ENCODE data around the gene VPS16. TPM values are rescaled to one million over a fixed set of nuclear protein-coding genes. Genes with fewer than 3 reads are reported as not detected.

Gene VPS16
- total and polyA plus RNA-seq, 7 donors, result 19.4 to 37.6 (median 21.6) TPM

- Histone ChIP-seq H3K9me3 (peaks cover 0 to 9% (median 0%) of the 10 kb centered on the region in 4 donors), H3K27me3 (peaks cover 0 to 37% (median 12%) of the 10 kb centered on the region in 3 donors), H3K27ac (no peak overlapping the region), H3K4me3 (no peak overlapping the region), H3K4me1 (peaks cover 0 to 6% (median 0%) of the 10 kb centered on the region in 4 donors), H3K36me3 (no peaks in the 10 kb centered on the region)
- TF ChIP-seq EP300 (IDR thresholded peaks at IDR 0.05), result no peak
- WGBS, 2 donors, result 94 to 98% methylated on average over 1 of the region's 1 CpG
- intact Hi-C loops (cut with DNase I), result no loop called here
- DNase-seq, result no peak
Observed at GRCh38 chr20:2814076-2814475, 26.5 kb upstream of the VPS16 start.

GRCh38 chr20:2814587-2815051, 25.9 kb upstream of the VPS16 start, which contains the start of gene C20orf141:
Gene C20orf141 (plus strand): TSS chr20:2814987. CDS start chr20:2815185, 198 bp downstream.
- Histone ChIP-seq H3K36me3 (no peaks in the 10 kb centered on the region), H3K4me1 (peaks cover 0 to 6% (median 0%) of the 10 kb centered on the region in 4 donors), H3K27ac (no peak within 1 kb of the TSS), H3K4me3 (no peak within 1 kb of the TSS), H3K9me3 (peaks cover 0 to 9% (median 0%) of the 10 kb centered on the region in 4 donors), H3K27me3 (peaks cover 0 to 39% (median 15%) of the 10 kb centered on the region in 3 donors)
- 36 to 50% methylated on average over 5 of the region's 5 CpGs for WGBS, 2 donors
- no peak for DNase-seq
- TF ChIP-seq POLR2AphosphoS5 (IDR thresholded peaks at IDR 0.05) (peak in 1 of 4 donors; percentile 47), POLR2A (IDR thresholded peaks at IDR 0.05) (no peak)
- intact Hi-C loops (cut with DNase I), result no loop called here

GRCh38 chr20:2815242-2815900, 25.2 kb upstream of the VPS16 start:
- intact Hi-C loops (cut with DNase I), result no loop called here
- peaks cover 0 to 47% (median 20%) of the 10 kb centered on the region in 3 donors for H3K27me3 ChIP-seq
- no peak for TF ChIP-seq POLR2AphosphoS5 (IDR thresholded peaks at IDR 0.05)
- TF ChIP-seq EP300 (IDR thresholded peaks at IDR 0.05), result no peak
- no peak for TF ChIP-seq POLR2A (IDR thresholded peaks at IDR 0.05)
- TF ChIP-seq, protein P1, sequence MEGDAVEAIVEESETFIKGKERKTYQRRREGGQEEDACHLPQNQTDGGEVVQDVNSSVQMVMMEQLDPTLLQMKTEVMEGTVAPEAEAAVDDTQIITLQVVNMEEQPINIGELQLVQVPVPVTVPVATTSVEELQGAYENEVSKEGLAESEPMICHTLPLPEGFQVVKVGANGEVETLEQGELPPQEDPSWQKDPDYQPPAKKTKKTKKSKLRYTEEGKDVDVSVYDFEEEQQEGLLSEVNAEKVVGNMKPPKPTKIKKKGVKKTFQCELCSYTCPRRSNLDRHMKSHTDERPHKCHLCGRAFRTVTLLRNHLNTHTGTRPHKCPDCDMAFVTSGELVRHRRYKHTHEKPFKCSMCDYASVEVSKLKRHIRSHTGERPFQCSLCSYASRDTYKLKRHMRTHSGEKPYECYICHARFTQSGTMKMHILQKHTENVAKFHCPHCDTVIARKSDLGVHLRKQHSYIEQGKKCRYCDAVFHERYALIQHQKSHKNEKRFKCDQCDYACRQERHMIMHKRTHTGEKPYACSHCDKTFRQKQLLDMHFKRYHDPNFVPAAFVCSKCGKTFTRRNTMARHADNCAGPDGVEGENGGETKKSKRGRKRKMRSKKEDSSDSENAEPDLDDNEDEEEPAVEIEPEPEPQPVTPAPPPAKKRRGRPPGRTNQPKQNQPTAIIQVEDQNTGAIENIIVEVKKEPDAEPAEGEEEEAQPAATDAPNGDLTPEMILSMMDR (IDR thresholded peaks at IDR 0.05), result no peak
- H3K27ac ChIP-seq, result no peak overlapping the region
- H3K4me1 ChIP-seq, result peaks cover 0 to 6% (median 0%) of the 10 kb centered on the region in 4 donors
- peaks cover 0 to 9% (median 0%) of the 10 kb centered on the region in 4 donors for H3K9me3 ChIP-seq
- WGBS, 2 donors, result 88 to 89% methylated on average over 8 of the region's 8 CpGs
- no peak for DNase-seq
- H3K4me3 ChIP-seq, result no peak overlapping the region
- no peaks in the 10 kb centered on the region for H3K36me3 ChIP-seq

- Histone ChIP-seq H3K4me1 (peaks cover 0 to 10% (median 1%) of the 10 kb centered on the region in 4 donors), H3K36me3 (no peaks in the 10 kb centered on the region), H3K9me3 (peaks cover 0 to 9% (median 0%) of the 10 kb centered on the region in 4 donors), H3K4me3 (no peak within 1 kb of the TSS), H3K27me3 (peaks cover 6 to 47% (median 27%) of the 10 kb centered on the region in 3 donors), H3K27ac (no peak within 1 kb of the TSS)
- no peak for DNase-seq
- TF ChIP-seq, protein P1 (IDR thresholded peaks at IDR 0.05), result no peak
- TF ChIP-seq EP300 (IDR thresholded peaks at IDR 0.05) (no peak), POLR2AphosphoS5 (IDR thresholded peaks at IDR 0.05) (no peak), POLR2A (IDR thresholded peaks at IDR 0.05) (no peak)
- WGBS, 2 donors, result 78 to 89% methylated on average over 10 of the region's 10 CpGs
- intact Hi-C loops (cut with DNase I), result no loop called here
Observed at GRCh38 chr20:2816030-2816582, 24.4 kb upstream of the VPS16 start, which contains the start of gene TMEM239. Gene TMEM239 (plus strand): TSS chr20:2816364. CDS start chr20:2816555, 191 bp downstream.

GRCh38 chr20:2816583-2817340, 23.8 kb upstream of the VPS16 start:
- TF ChIP-seq POLR2AphosphoS5 (IDR thresholded peaks at IDR 0.05) (no peak), POLR2A (IDR thresholded peaks at IDR 0.05) (no peak), EP300 (IDR thresholded peaks at IDR 0.05) (no peak)
- TF ChIP-seq, protein P1 (IDR thresholded peaks at IDR 0.05), result no peak
- DNase-seq, result no peak
- intact Hi-C loops (cut with DNase I), result no loop called here
- Histone ChIP-seq H3K27me3 (peaks cover 11 to 49% (median 33%) of the 10 kb centered on the region in 3 donors), H3K4me3 (no peak overlapping the region), H3K4me1 (peaks cover 0 to 10% (median 1%) of the 10 kb centered on the region in 4 donors), H3K27ac (no peak overlapping the region), H3K9me3 (peaks cover 0 to 8% (median 0%) of the 10 kb centered on the region in 4 donors), H3K36me3 (no peaks in the 10 kb centered on the region)
- WGBS, 2 donors, result 82 to 86% methylated on average over 20 of the region's 20 CpGs

All from sigmoid colon (tissue), 7 donors.